IPS-20b (cell line): ENCODE results near the gene A3GALT2.

Experiments
- H3K27ac ChIP-seq: one replicate; pipeline ENCODE4 v1.5.1; 2013; ENCODE audit warnings: low read length
- H3K27me3 ChIP-seq: 2 replicates; pipeline ENCODE4 v1.6.1; 2013; ENCODE audit warnings: mild to moderate bottlenecking, low read length, inconsistent platforms; ENCODE audit not compliant: insufficient read depth
- H3K36me3 ChIP-seq: 2 replicates; pipeline ENCODE4 v1.6.1; 2013; ENCODE audit warnings: low read depth, mild to moderate bottlenecking, inconsistent platforms, low read length, moderate library complexity; ENCODE audit not compliant: insufficient read depth
- H3K4me1 ChIP-seq: 2 replicates; pipeline ENCODE4 v1.6.1; 2013; ENCODE audit warnings: mild to moderate bottlenecking, control low read depth, inconsistent platforms, low read length, moderate library complexity; ENCODE audit not compliant: insufficient read depth
- H3K4me3 ChIP-seq: 2 replicates; pipeline ENCODE4 v1.5.1; 2013; ENCODE audit warnings: mild to moderate bottlenecking, low read length, inconsistent platforms
- H3K9ac ChIP-seq: 2 replicates; pipeline ENCODE4 v1.6.1; 2013; ENCODE audit warnings: low read depth, mild to moderate bottlenecking, inconsistent platforms, low read length, moderate library complexity
- H3K9me3 ChIP-seq: 2 replicates; pipeline ENCODE4 v1.6.1; 2013; ENCODE audit warnings: mild to moderate bottlenecking, low read depth, low read length, inconsistent platforms; ENCODE audit not compliant: insufficient read depth

A3GALT2 gene

DNA sequence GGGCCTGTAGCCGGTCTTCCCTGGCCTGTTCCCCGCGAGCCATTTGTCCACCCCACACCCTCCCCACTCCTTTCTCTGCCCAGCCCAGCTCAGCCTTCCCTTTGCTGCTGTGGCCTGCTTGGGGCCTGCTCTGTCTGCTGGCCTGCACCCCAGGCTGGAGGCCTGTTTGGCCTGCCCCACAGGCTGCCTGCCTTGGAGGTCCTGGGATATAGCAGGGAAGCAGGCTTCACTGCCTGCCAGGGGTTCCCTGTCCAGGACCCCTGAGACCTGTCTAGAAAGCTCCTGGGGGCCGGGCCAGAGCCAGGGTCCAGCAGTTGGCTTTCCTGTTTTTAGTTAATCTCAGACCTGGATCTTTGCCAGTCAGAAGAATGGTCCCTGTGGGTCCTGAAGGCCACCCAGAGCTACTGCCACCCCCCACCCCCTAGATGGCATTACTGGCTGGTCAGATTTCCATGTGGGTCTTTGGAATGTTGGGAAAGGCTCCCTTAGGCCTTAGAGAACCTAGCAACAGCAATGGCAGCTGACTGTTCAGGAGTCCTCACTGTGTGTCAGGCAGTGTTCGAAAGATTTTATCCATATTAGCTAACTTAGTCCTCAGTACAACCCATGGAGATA is 56.9 kb downstream of the A3GALT2 start:
- no peak overlapping the region; the same call in 1 of the 2 replicates for H3K9ac ChIP-seq
- H3K27me3 ChIP-seq = no peaks in the 10 kb centered on the region
- peaks cover 4% of the 10 kb centered on the region; the same call in 1 of the 2 replicates for H3K4me1 ChIP-seq

DNA sequence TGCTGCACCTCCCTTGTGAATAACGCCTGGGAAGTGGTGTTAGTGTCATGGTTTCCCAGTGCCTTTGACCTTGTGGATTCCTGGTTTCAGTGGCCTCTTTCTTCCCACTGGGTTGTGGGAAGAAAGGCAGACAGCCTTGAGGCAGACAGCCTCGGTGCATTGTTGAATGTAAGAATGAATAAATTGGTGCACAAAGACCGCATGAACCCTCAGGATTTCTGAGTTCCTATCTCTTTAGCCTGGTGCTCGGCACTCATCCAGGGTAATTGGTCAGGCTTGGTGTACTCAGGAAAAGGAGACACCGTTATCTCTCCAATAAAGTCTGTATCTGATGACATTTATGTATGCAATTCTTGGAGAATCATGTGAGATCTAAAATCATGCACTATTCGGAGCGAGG is 59.6 kb downstream of the A3GALT2 start:
- peaks cover 6% of the 10 kb centered on the region; the same call in 1 of the 2 replicates for H3K36me3 ChIP-seq
- H3K9ac ChIP-seq = no peak overlapping the region
- peaks cover 11% of the 10 kb centered on the region for H3K4me1 ChIP-seq
- H3K27me3 ChIP-seq = no peaks in the 10 kb centered on the region
- no peak overlapping the region for H3K27ac ChIP-seq
- H3K4me3 ChIP-seq = no peak overlapping the region
- H3K9me3 ChIP-seq = no peaks in the 10 kb centered on the region

More for the DNA sequence above, 56.9 kb downstream of the A3GALT2 start:
- no peak overlapping the region for H3K27ac ChIP-seq
- H3K9me3 ChIP-seq = no peaks in the 10 kb centered on the region
- H3K36me3 ChIP-seq = peaks cover 6% of the 10 kb centered on the region
- H3K4me3 ChIP-seq = no peak overlapping the region

GRCh38 chr1:33260439-33260838 is 60.5 kb downstream of the A3GALT2 start:
- no peak overlapping the region for H3K27ac ChIP-seq
- H3K36me3 ChIP-seq = peaks cover 6% of the 10 kb centered on the region; the same call in 1 of the 2 replicates
- no peak overlapping the region for H3K4me3 ChIP-seq
- no peaks in the 10 kb centered on the region for H3K9me3 ChIP-seq
- H3K4me1 ChIP-seq = peaks cover 11% of the 10 kb centered on the region
- no peaks in the 10 kb centered on the region for H3K27me3 ChIP-seq
- H3K9ac ChIP-seq = no peak overlapping the region

GRCh38 chr1:33259879-33260278 is 61.0 kb downstream of the A3GALT2 start:
- Histone ChIP-seq H3K4me3 (no peak overlapping the region), H3K9me3 (no peaks in the 10 kb centered on the region), H3K9ac (no peak overlapping the region), H3K27ac (no peak overlapping the region), H3K27me3 (peaks cover 3% of the 10 kb centered on the region; the same call in 1 of the 2 replicates), H3K4me1 (peaks cover 11% of the 10 kb centered on the region), H3K36me3 (peaks cover 6% of the 10 kb centered on the region; the same call in 1 of the 2 replicates)

GRCh38 chr1:33258788-33259274 is 62.1 kb downstream of the A3GALT2 start:
- Histone ChIP-seq H3K36me3 (peaks cover 6% of the 10 kb centered on the region; the same call in 1 of the 2 replicates), H3K27me3 (peaks cover 10% of the 10 kb centered on the region; the same call in 1 of the 2 replicates), H3K9me3 (no peaks in the 10 kb centered on the region), H3K27ac (no peak overlapping the region), H3K4me3 (no peak overlapping the region), H3K9ac (no peak overlapping the region), H3K4me1 (peaks cover 11% of the 10 kb centered on the region)

DNA sequence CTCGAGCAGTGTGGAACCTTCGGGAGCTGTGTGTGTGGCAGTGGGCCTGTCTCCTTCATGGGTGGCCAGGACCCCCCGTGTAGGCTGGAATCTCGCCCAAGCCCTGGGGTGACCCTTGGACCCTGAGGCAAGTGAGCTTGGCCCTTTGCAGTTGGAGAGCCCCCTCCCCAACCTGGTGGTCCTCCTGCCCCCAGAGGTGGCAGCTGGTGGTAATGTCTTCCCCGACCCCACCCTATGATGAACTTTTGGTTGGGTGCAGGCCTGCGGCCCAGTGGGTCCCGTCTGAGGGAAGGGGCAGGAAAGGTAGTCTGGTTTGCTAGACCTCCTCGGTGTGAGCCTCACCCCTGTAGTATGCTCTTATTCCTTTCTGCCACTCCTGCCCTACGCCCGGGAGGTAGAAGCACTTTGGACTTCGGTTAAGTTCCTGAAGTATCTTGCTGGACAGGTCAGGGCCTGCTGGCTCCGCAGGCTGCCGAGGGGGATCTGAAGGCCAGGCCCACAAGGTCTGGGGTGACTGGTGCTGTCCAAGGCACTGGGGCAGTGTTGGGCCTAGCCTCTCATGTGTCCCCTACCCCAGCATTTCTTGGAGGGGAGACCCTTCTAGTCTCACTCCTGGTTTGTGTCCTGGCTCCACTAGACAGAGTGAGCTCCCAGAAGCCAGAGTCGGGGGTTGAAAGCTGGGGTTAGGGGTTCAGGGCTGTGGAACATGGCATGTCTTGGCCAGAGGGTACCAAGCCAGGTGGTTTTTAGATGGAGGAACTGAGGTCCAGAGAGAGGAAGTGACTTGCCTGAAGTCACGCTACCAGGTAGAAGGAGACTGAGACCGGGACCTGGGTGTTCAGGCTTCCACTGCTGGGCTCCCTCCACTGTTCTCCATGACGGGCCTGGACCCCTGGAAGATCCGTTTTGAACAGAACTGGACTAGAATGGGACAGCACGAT is 62.9 kb downstream of the A3GALT2 start:
- no peak overlapping the region for H3K27ac ChIP-seq

GRCh38 chr1:33257207-33257771 is 63.6 kb downstream of the A3GALT2 start:
- H3K36me3 ChIP-seq = no peaks in the 10 kb centered on the region
- H3K9me3 ChIP-seq = no peaks in the 10 kb centered on the region
- H3K4me3 ChIP-seq = peak overlapping the region; percentile 97
- H3K27ac ChIP-seq = peak overlapping the region; percentile 39
- H3K27me3 ChIP-seq = peaks cover 18% of the 10 kb centered on the region
- H3K9ac ChIP-seq = peak overlapping the region; percentile 98
- peaks cover 11% of the 10 kb centered on the region for H3K4me1 ChIP-seq

More for the DNA sequence above, 62.9 kb downstream of the A3GALT2 start:
- peak overlapping the region; percentile 97 for H3K4me3 ChIP-seq
- H3K4me1 ChIP-seq = peaks cover 11% of the 10 kb centered on the region
- H3K9ac ChIP-seq = peak overlapping the region; percentile 98
- no peaks in the 10 kb centered on the region for H3K9me3 ChIP-seq
- H3K36me3 ChIP-seq = peaks cover 5% of the 10 kb centered on the region; the same call in 1 of the 2 replicates
- H3K27me3 ChIP-seq = peaks cover 11% of the 10 kb centered on the region
